ENCODE measurements around the gene RIIAD1. TPM values are rescaled to one million over a fixed set of nuclear protein-coding genes. Genes with fewer than 3 reads are reported as not detected.

The RIIAD1 gene
- total and polyA plus RNA-seq, 2 donors from 2014 or later = 4.0 TPM; not detected in 1

GRCh38 chr1:151704246-151704645 is 17.1 kb upstream of the RIIAD1 start:
- Histone ChIP-seq H3K9ac (ENCODE audit: low read length in 3 of 3) (no peak overlapping the region), H3K27ac (ENCODE audit: low read depth in 2 of 2, low read length in 2 of 2) (no peak overlapping the region), H3K9me3 (ENCODE audit: control insufficient read depth in 2 of 3, insufficient read depth in 1 of 3, low read length in 3 of 3) (no peaks in the 10 kb centered on the region), H3K36me3 (ENCODE audit: control insufficient read depth in 2 of 3, insufficient read depth in 3 of 3, low read length in 3 of 3) (peaks cover 0 to 10% (median 0%) of the 10 kb centered on the region in 3 donors), H3K4me3 (ENCODE audit: low read length in 3 of 3) (no peak overlapping the region), H3K4me1 (ENCODE audit: control insufficient read depth in 2 of 3, insufficient read depth in 2 of 3, low read depth in 1 of 3, low read length in 3 of 3) (no peaks in the 10 kb centered on the region), H3K27me3 (ENCODE audit: control insufficient read depth, insufficient read depth, low read length) (no peaks in the 10 kb centered on the region)
- no peak for DNase-seq
- intact Hi-C loops (cut with DNase I) = no loop called here
- TF ChIP-seq, protein P1, sequence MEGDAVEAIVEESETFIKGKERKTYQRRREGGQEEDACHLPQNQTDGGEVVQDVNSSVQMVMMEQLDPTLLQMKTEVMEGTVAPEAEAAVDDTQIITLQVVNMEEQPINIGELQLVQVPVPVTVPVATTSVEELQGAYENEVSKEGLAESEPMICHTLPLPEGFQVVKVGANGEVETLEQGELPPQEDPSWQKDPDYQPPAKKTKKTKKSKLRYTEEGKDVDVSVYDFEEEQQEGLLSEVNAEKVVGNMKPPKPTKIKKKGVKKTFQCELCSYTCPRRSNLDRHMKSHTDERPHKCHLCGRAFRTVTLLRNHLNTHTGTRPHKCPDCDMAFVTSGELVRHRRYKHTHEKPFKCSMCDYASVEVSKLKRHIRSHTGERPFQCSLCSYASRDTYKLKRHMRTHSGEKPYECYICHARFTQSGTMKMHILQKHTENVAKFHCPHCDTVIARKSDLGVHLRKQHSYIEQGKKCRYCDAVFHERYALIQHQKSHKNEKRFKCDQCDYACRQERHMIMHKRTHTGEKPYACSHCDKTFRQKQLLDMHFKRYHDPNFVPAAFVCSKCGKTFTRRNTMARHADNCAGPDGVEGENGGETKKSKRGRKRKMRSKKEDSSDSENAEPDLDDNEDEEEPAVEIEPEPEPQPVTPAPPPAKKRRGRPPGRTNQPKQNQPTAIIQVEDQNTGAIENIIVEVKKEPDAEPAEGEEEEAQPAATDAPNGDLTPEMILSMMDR (IDR thresholded peaks at IDR 0.05; ENCODE audit: borderline replicate concordance, extremely low read depth, insufficient read depth) = no peak
- no peak for FAIRE-seq

GRCh38 chr1:151705146-151705545 is 16.2 kb upstream of the RIIAD1 start:
- no peak for DNase-seq
- no peak for FAIRE-seq
- Histone ChIP-seq H3K36me3 (ENCODE audit: control insufficient read depth in 2 of 3, insufficient read depth in 3 of 3, low read length in 3 of 3) (peaks cover 0 to 8% (median 0%) of the 10 kb centered on the region in 3 donors), H3K9ac (ENCODE audit: low read length in 3 of 3) (no peak overlapping the region), H3K27ac (ENCODE audit: low read depth in 2 of 2, low read length in 2 of 2) (no peak overlapping the region), H3K4me1 (ENCODE audit: control insufficient read depth in 2 of 3, insufficient read depth in 2 of 3, low read depth in 1 of 3, low read length in 3 of 3) (no peaks in the 10 kb centered on the region), H3K9me3 (ENCODE audit: control insufficient read depth in 2 of 3, insufficient read depth in 1 of 3, low read length in 3 of 3) (no peaks in the 10 kb centered on the region), H3K4me3 (ENCODE audit: low read length in 3 of 3) (no peak overlapping the region), H3K27me3 (ENCODE audit: control insufficient read depth, insufficient read depth, low read length) (no peaks in the 10 kb centered on the region)
- TF ChIP-seq, protein P1 (IDR thresholded peaks at IDR 0.05; ENCODE audit: borderline replicate concordance, extremely low read depth, insufficient read depth) = no peak
- intact Hi-C loops (cut with DNase I) = no loop called here

DNA sequence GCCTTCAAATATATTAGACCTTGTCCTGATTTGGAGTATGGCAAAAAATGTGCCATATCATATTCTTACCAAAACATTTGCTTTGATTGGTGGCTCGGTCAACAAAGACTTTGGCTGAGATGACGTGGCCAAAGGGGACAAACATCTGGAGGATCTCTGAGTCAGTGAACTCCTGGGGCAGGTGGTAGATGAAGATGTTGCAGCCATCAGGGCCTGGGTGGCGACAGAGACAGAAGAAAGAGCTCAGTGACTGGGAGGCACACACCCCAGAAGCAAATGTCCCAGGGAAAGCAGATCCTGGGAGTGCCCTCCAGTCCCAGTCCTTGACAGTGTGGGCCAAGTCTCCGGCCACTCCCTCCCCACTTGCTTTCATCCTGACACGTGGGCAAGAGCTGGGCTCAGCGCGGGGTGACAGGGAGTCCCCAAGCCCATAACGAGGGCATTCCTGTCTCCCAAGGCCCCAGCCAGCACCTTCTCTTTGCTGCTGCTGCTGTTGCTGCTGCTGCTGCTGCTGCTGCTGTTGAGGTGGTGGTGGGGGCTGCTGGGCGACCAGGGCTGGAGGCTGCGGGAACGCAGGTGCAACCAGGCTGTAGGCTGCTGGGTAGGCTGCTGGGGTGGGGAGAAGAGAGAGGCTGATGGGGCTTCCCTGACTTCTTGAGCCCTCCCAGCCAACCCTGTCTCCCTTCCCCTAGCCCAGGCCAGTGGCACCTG is 15.4 kb upstream of the RIIAD1 start:
- DNase-seq (no peak), FAIRE-seq (no peak)
- no peaks in the 10 kb centered on the region for H3K27me3 ChIP-seq (ENCODE audit: control insufficient read depth, insufficient read depth, low read length)
- no peak overlapping the region for H3K27ac ChIP-seq (ENCODE audit: low read depth in 2 of 2, low read length in 2 of 2)
- H3K4me3 ChIP-seq (ENCODE audit: low read length in 3 of 3) = no peak overlapping the region
- TF ChIP-seq, protein P1 (IDR thresholded peaks at IDR 0.05; ENCODE audit: borderline replicate concordance, extremely low read depth, insufficient read depth) = no peak
- no peak overlapping the region for H3K9ac ChIP-seq (ENCODE audit: low read length in 3 of 3)
- no peaks in the 10 kb centered on the region for H3K4me1 ChIP-seq (ENCODE audit: control insufficient read depth in 2 of 3, insufficient read depth in 2 of 3, low read depth in 1 of 3, low read length in 3 of 3)
- intact Hi-C loops (cut with DNase I) = no loop called here
- H3K9me3 ChIP-seq (ENCODE audit: control insufficient read depth in 2 of 3, insufficient read depth in 1 of 3, low read length in 3 of 3) = no peaks in the 10 kb centered on the region
- peaks cover 0 to 6% (median 0%) of the 10 kb centered on the region in 3 donors for H3K36me3 ChIP-seq (ENCODE audit: control insufficient read depth in 2 of 3, insufficient read depth in 3 of 3, low read length in 3 of 3)

Measured in kidney (tissue), 14 donors.